ENCODE data around the gene USP15.

Gene USP15

DNA sequence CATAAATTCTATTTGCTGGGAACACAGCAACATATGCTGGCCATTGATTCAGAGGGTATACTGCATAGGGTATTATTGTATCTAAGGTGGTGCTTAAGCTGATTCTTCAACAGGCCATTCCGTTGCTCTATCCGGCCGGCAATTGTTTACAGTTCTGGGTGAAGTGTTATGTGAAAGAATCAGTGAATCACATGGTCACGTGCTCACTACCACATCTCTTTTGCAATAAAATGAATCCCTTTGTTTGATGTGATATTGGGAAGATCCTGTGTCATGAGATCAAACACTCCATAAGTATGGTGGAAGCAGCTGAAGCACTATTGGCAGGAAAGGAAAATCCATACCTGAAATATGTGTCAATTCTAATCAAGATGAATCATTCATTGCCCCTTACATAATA lies 7.6 kb upstream of the USP15 start:
- Histone ChIP-seq H3K4me3 (replicated peaks; ENCODE audit: insufficient read depth, low read length) (no peak overlapping the region), H3K27ac (replicated peaks) (no peak overlapping the region), H3K27me3 (ENCODE audit: insufficient read depth, poor library complexity, severe bottlenecking) (no peaks in the 10 kb centered on the region)
- no peak for DNase-seq (ENCODE audit: low read depth in 1 of 2, low spot score in 1 of 2)
- TF ChIP-seq, protein P1, sequence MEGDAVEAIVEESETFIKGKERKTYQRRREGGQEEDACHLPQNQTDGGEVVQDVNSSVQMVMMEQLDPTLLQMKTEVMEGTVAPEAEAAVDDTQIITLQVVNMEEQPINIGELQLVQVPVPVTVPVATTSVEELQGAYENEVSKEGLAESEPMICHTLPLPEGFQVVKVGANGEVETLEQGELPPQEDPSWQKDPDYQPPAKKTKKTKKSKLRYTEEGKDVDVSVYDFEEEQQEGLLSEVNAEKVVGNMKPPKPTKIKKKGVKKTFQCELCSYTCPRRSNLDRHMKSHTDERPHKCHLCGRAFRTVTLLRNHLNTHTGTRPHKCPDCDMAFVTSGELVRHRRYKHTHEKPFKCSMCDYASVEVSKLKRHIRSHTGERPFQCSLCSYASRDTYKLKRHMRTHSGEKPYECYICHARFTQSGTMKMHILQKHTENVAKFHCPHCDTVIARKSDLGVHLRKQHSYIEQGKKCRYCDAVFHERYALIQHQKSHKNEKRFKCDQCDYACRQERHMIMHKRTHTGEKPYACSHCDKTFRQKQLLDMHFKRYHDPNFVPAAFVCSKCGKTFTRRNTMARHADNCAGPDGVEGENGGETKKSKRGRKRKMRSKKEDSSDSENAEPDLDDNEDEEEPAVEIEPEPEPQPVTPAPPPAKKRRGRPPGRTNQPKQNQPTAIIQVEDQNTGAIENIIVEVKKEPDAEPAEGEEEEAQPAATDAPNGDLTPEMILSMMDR (IDR thresholded peaks at IDR 0.05; ENCODE audit: insufficient read depth, low read length), result no peak
- no peak for TF ChIP-seq SPI1 (IDR thresholded peaks at IDR 0.05; ENCODE audit: borderline replicate concordance, low read depth)
- TF ChIP-seq, protein P2, sequence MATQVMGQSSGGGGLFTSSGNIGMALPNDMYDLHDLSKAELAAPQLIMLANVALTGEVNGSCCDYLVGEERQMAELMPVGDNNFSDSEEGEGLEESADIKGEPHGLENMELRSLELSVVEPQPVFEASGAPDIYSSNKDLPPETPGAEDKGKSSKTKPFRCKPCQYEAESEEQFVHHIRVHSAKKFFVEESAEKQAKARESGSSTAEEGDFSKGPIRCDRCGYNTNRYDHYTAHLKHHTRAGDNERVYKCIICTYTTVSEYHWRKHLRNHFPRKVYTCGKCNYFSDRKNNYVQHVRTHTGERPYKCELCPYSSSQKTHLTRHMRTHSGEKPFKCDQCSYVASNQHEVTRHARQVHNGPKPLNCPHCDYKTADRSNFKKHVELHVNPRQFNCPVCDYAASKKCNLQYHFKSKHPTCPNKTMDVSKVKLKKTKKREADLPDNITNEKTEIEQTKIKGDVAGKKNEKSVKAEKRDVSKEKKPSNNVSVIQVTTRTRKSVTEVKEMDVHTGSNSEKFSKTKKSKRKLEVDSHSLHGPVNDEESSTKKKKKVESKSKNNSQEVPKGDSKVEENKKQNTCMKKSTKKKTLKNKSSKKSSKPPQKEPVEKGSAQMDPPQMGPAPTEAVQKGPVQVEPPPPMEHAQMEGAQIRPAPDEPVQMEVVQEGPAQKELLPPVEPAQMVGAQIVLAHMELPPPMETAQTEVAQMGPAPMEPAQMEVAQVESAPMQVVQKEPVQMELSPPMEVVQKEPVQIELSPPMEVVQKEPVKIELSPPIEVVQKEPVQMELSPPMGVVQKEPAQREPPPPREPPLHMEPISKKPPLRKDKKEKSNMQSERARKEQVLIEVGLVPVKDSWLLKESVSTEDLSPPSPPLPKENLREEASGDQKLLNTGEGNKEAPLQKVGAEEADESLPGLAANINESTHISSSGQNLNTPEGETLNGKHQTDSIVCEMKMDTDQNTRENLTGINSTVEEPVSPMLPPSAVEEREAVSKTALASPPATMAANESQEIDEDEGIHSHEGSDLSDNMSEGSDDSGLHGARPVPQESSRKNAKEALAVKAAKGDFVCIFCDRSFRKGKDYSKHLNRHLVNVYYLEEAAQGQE (IDR thresholded peaks at IDR 0.05; ENCODE audit: insufficient replicate concordance, low read depth), result no peak
- TF ChIP-seq GABPA (IDR thresholded peaks at IDR 0.05; ENCODE audit: low read depth), result no peak
- no peak for TF ChIP-seq POLR2AphosphoS5 (IDR thresholded peaks at IDR 0.05; ENCODE audit: low read depth)

DNA sequence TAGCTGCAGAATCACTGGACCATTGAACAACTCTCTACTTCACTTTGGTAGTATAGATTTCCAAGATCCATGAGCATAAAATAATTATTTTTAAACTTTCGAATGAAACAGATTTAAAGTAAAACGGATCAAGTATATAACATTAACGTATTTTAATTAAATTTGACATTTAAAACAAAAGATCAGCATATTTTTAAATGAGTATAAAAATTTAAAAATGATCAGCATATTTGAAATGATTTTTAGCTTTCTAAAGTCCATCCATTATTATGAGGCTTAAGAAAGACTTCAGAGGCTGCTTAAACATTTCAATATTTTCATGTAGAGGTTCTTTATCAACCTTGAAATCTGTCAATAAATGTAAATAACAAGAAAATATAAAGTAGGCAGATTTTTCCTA lies 5.2 kb upstream of the USP15 start:
- Histone ChIP-seq H3K27ac (replicated peaks) (no peak overlapping the region), H3K27me3 (ENCODE audit: insufficient read depth, poor library complexity, severe bottlenecking) (no peaks in the 10 kb centered on the region), H3K4me3 (replicated peaks; ENCODE audit: insufficient read depth, low read length) (no peak overlapping the region)
- DNase-seq (ENCODE audit: low read depth in 1 of 2, low spot score in 1 of 2), result no peak
- TF ChIP-seq SPI1 (IDR thresholded peaks at IDR 0.05; ENCODE audit: borderline replicate concordance, low read depth) (no peak), POLR2AphosphoS5 (IDR thresholded peaks at IDR 0.05; ENCODE audit: low read depth) (no peak), GABPA (IDR thresholded peaks at IDR 0.05; ENCODE audit: low read depth) (no peak)
- TF ChIP-seq, protein P1 (IDR thresholded peaks at IDR 0.05; ENCODE audit: insufficient read depth, low read length), result no peak
- TF ChIP-seq, protein P2 (IDR thresholded peaks at IDR 0.05; ENCODE audit: insufficient replicate concordance, low read depth), result no peak

DNA sequence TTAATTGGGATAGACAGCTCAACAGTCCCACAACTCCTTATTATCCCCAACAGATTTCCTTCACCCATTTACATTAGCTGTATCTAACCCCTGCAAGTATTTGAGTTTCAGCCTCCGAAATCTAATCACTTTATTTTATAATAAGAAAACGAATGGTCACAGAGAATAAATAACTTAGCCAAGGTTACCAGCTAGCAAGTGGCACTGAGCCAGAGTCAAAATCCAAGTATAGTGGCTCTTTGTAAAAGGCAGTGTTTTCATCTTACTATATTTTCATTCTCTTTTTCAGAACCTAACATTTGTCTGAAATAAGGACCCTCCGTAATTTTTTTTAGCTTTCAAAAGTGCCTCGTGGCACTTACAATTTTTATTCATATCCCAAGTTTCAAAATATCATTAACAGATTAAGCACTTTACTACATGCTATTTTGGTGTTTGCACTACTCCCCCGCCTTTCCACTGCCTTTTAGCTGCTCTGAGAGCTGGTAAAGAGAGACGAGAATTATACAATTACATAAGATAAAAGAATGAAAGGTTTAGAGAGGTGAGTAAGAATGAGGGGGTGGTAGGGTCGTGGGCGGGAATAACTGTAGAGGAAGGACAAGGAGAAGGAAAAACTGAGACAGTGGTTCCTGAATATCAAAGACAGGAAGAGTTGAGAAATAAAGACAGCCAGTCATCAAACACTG lies 3.7 kb upstream of the USP15 start:
- H3K27ac ChIP-seq (replicated peaks), result peak overlapping the region; percentile 41; the same call in 1 of the 2 replicates
- no peaks in the 10 kb centered on the region for H3K27me3 ChIP-seq (ENCODE audit: insufficient read depth, poor library complexity, severe bottlenecking)
- no peak overlapping the region for H3K4me3 ChIP-seq (replicated peaks; ENCODE audit: insufficient read depth, low read length)
- peak; percentile 13 to 58 for DNase-seq (ENCODE audit: low read depth in 1 of 2, low spot score in 1 of 2)
- TF ChIP-seq POLR2AphosphoS5 (IDR thresholded peaks at IDR 0.05; ENCODE audit: low read depth), result no peak
- TF ChIP-seq, protein P1 (IDR thresholded peaks at IDR 0.05; ENCODE audit: insufficient read depth, low read length), result no peak
- no peak for TF ChIP-seq GABPA (IDR thresholded peaks at IDR 0.05; ENCODE audit: low read depth)
- TF ChIP-seq, protein P2 (IDR thresholded peaks at IDR 0.05; ENCODE audit: insufficient replicate concordance, low read depth), result no peak
- no peak for TF ChIP-seq SPI1 (IDR thresholded peaks at IDR 0.05; ENCODE audit: borderline replicate concordance, low read depth)

Data from HL-60 (cell line).